GM21528 (cell line): Measurements from ENCODE around the gene JAG1.

Experiments
- ATAC-seq: cut with Tn5 transposase; IDR thresholded peaks from one replicate; pipeline ENCODE4 v1.9.1; 2021; ENCODE audit warnings: mild to moderate bottlenecking, moderate library complexity; ENCODE audit not compliant: unreplicated experiment, low FRiP score

Gene JAG1

DNA sequence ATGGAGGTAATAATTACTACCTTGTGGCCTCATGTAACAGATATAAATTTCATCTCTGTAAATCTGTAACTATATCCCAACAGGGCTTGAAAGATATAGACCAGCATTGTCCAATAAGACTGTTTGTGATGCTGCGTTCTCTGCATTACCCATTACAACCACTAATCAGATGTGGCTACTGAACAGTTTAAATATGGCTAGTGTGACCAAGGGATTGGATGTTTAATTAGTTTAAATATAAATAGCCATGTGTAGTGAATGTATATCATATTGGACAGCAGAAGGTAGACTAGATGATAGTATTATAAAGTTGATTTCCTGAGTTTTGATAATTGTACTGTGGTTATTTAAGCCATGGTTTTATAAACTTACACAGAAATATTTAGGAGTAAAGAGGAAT, 27.8 kb upstream of the JAG1 start:
- no peak for ATAC-seq

DNA sequence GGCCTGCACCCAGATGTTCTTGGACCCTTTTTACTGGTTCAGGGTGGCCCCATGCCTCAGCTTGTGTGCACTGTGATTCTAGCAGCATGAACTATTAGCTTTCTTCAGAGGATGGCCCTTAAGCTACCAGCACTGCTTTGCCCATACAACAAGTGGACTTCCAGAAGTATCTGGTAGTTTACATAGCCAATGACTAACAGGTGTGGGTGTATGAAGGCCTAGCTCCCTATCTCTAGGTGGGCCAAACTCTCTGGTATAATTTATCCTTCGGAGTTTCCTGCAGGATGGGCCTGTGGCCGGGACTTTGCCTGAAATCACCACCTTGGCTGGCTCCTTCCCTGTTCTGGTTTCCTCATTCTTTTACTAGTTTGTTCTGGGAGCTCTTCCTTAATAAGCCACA, 26.1 kb upstream of the JAG1 start:
- no peak for ATAC-seq

DNA sequence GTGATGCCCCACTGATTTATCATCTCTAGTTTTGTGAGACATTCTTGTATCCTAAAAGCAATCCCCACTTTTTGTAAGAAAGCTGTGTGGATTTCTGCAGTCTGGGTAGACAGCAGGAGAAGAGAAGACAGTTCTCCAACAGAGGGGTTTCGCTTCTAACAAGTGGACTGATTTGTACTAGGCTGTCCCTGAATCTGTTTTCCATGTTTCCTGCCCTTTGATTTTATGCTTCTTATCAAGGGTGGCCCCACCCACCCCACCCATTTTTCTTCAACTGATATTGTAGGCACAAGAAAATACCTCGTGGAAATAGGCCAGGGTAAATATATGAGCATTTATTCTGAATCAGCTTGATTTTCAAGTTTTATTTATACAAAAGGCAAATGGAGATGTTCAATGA, 25.7 kb upstream of the JAG1 start:
- no peak for ATAC-seq

DNA sequence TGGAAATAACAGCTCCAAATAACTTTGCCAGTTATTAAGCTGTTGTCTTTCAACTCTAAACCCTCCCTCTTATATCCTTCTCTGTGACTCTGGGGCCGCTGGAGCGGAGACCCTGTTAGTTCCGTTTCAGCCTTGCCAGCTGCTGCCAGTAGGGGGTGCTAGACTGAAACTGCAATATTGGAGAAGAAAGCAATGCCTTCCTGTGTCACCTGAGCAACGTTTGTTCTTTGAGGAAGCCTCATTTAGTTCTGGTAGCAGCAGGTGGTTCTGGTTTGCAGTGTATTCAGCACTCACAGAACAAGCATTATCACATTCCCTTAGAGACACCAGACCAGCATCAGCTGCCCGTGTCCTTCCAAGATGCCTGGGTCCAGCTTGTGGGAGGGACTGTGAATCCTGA, 22.9 kb upstream of the JAG1 start:
- ATAC-seq: no peak

DNA sequence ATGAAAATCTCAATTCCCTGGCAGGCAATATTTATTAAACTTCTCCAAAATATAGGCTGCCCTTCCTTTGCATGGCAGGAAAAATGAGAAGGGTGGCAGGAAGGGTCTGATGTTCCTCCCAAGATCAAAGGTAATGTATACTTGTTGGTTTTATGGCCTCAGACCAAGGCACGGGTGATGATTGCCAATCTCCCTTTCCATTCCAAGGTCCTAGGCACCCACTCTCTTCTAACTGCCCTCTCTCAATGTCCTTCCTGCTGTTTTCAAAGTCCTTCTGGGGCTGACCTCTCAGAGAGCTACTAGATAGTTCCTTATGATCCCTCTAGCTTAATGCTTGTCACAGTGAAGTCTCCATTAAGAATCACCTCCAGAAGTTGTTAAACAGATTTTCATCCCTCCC, 15.6 kb upstream of the JAG1 start:
- no peak for ATAC-seq

DNA sequence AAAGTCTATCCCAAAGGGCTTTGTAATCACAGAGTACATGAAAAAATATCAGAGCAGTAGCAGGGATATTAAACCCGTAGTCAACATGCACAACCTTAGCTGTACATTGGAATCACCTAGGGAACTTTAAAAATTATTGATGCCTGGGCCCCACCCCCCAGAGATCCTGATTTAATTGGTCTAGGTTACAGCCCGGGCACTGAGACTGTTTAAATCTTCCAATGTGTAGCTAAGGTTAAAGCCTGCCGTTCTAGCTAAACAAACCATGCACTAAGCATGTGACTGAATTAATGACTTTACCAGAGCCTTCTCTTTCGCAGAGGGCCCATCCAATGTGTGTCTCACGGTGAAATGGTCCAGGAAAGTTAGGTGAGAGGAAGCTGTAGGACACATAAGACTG, 14.1 kb upstream of the JAG1 start:
- ATAC-seq: no peak

DNA sequence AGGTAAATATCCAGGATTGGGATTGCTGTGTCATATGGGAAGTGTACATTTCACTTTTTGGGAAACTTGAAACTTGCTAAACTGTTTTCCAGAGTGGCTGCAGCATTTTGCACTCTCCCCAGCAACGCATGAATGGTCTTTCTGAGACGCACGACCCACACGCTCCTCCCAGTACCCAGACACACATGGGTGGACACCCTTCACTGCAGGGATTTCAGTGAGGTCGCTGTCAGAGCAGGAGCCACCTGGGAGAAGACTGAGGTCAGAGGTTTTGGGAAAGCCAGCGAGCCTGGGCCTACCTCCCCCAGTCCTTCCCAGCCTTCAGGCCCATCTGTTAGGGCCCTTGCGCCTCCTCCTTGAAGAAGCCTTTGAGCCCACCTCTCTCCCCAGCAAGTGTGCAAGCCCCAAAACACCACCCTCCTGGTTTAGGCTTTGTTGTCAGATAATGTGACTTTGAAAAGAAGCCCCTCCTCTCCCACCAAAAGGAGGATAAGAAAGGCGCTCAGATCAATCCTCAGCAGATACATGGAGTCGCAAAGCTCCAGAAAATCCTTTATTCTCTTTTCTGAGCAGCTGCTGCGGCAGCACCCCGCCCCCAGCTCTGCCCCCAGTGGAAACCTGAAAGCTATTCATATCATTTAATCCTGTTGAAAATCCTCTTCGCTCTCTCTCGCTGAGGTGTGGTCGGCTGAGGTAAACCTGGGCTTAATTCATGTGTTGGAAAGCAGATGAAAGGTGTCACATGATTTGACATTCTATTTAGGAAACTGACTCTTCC, 12.7 kb upstream of the JAG1 start:
- ATAC-seq: no peak

DNA sequence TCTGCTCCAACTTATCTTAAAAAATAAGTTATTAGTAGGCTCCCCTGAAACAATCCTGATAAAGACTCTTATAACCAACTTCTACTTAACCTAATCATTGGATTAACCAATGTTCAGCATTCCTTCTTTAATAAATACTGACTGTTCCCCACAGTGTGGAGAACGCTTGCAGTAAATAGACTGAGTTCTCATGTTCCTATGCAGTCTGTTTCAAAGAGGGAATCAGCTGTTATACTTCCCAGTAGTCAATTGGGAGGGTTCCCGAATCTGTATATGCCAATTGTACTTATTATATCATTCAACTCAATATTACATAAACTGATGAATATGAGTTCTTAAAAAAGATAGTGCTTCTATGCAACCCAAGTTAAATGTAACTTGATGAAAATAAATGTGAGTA, 9.7 kb upstream of the JAG1 start:
- ATAC-seq: no peak

DNA sequence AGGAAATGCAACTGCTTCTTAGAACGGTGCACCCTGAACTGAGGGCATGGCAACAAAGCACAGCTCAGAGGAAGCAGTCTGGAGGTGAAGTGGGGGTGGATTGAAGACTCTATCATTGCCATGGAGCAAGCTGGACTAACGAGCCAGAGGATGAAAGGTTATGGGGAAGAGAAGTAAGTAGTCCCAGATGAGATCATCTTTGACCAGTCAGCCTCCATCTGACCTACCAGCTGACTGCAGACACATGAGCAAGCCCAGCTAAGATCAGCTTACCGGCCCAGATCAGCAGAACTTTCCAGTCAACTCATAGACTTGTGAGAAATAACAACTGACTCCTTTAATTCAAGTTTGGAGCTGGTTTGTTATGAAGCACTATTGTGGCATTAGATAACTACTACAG, 9.1 kb upstream of the JAG1 start:
- no peak for ATAC-seq

DNA sequence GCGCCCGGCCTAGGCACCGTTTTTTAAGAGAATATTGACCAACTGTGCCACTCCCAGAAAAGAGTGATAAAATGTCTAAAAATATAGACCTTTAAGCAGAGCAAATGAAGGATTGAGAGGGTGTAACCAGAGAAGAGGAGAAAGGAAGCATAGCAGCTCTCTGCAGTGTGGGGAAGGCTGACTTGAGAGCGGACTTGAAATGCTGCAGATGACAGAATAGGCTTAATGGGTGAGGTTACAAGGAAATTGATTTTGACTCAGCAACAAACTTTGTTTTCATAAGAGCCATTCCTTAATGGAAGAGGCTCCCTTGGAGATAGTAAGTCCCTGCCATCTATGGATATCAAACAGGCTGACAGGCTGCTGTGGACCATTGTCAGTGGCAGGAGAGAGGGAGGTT, 7.7 kb upstream of the JAG1 start:
- no peak for ATAC-seq

DNA sequence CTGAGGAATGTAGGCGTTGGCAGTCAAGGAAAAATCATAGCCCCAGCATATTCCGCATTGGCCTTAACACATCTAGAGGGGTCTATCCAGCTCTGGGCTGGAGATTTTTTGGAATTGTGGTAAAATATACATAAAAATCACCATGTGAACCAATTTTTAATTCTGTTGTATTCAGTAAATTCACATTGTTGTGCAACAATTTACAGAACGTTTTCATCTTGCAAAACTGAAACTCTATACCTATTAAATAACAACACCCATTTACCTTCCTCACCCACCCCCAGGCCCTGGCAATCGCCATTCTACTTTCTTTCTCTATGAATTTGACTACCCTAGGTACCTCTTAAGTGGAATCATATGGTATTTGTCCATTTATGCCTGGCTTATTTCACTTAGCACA, 6.8 kb upstream of the JAG1 start:
- ATAC-seq: no peak

DNA sequence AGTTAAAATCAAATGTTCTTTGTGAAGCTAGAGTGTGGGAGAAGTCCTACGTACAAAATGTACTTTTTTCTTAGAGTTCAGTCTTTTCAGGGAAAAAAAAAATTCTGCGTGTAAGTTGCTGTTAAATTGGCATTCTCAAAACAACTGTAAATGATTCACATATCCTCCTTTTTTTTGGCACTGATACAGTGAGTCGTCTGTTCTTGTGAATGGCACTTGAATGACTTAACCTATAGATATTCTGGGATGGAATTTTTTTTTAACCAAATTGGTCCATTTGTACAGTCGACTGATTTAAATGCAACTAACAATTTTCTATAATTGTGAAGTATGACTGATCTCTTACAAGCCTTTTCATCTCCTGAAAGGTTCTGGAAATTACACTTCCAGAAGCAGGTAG, 5.5 kb upstream of the JAG1 start:
- ATAC-seq: no peak

DNA sequence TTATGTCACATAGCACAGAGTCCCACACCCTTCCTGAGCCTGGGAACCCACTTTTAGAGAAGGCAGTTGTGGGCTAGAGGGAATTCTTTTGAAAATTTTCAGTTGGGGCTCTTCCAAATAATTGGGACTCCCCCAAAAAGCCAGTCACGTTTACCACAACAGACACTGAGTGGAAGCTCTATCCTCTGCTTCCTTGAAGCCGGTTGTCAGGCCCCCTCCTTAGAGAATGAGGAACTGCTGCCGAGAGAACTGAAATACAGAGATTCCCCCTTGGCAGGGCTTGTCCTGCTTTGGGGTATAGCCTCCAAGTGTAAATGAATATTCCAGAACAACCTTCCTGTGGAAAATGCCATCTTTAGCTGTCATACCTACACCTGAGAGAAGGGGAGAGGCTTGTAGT, 2.7 kb upstream of the JAG1 start:
- no peak for ATAC-seq

DNA sequence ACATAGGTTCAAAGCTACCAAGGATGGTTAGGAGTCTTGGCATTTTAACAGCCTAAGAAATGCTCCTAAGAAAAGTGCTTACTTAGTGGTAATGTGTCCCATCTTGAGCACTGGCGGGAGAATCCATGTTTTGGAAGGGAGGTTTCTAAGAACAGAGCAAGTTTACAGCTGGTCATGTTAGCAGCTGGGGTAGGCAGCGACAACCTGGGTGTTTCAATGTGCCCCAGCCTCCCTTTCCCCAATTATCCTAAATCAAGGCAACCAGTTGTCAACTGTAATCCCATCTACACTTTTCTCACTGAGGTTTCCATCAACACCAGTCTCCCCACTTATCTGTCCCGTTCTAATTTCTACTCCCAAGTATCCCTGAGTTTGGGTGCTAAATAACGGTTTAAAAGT, 1.6 kb upstream of the JAG1 start:
- ATAC-seq: no peak

DNA sequence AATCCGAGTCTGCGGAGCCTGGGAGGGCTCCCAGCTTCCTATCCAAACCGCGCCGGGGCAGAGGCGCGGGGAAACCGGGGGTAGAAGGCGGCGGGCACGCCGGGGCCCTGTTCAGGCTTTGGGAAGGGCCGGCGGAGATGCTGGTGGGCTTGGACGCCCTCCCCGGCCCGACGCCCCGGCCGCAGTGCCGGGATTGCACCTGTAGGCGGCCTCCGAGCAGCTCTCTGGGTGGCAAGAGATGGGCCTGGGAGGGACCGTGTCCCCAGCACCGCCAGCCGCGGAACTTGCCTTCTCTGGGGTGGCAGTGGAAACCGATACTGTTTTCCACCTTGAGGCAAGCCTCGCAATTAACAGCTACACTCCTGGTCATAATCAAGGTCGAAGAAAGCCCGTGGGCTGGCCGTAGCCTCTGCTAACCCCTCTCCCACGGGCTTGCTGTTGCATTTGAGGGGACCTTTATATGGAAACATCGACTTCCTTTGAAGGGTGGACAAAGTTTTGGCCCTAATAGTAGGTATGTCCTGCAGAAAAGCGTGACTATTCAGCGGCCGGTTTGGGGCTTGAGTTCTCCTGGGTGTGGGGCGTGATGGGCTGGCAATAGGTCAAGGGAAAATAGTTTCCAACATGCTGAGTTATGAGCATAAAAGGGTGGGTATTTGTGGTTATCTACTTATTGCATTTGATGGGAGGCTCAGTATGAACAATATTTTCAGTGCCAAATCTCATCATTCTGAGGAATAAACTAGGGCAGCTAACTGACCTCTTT, 1.1 kb upstream of the JAG1 start:
- ATAC-seq: peak; percentile 41

DNA sequence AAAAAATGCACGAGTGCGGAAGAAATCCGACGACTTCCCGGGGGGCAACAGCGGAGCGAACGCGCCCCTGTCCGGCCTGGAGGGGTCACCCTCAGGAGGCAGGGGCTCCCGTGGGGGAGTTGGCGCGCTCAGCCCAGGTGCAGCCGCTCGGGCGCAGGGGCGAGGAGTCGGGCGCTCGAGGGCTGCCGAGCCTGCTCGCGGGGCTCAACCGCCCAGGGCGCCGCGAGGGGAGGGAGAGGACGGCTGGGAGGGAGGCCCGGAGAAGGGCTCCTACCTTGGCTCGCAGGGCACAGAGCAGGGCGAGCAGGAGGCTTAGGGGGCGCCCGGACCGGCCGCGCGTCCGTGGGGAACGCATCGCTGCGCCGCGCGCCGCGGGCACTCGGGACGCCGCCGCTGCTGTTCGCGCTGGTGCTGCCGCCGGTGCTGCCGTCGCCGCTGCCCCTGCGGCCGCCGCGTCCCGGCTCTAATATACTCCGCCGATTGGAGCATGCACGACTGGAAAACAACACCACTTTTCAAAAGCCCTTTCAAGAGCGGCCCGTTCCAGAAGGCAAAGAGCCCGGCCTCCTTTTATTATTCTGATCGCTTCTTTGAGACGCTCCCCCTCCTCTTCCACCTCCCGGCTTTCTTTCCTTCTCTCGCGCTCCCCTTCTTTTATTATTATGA, 490 bp downstream of the JAG1 start:
- ATAC-seq: no peak

DNA sequence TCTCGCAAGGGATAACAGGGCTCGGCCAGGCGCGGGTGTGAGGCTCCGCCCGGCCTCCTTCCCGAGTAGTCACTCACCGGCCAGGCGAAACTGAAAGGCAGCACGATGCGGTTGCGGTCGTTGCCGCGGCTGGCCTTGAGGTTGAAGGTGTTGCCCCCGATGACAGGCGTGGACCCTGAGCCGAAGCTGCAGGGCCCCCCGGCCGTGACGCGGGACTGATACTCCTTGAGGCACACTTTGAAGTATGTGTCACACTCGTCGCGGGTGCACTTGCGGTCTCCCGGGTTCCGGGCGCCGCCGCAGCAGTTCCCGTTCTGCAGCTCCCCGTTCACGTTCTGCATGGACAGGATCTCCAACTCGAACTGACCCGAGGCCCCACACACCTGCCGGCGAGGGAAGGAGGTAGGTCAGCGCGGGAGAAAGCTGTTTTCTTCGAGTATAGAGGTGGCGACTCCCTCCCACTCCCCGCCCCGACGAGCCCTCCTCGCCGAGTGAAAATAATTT, 1.1 kb downstream of the JAG1 start:
- ATAC-seq: no peak

DNA sequence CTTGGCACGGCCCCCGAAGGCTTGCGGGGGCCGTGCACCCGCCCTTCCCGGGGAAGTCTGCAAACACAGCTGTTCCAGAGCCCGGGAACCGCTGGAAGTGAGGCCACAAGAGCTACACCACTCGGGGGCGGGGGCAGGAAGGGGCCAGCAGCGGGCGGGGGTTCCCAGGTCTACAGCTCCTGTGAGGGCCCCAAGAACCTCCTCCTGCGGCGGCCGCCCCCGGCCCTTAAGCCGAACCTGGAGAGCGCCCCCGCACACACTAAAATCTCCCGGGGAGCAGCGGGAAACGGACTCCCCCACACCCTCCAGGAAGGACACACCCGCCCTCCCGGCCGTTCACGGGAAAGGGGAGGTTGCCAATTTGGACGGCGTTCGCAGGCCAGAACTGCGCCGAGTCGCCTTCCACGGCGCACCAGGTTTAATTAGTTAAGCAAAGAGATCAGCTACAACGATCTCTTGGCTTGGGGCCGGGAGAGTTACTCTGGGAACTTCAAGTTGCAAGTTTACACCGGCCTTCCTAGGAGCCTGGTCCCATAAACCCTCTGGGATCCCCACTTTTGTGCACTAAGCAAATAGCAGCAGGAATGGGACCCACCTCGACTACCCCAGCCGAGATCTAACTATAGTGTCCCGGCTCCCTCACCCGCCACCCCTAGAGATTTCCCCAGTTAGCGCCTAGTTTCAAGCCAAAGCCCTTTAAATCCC, 1.7 kb downstream of the JAG1 start:
- ATAC-seq: no peak

DNA sequence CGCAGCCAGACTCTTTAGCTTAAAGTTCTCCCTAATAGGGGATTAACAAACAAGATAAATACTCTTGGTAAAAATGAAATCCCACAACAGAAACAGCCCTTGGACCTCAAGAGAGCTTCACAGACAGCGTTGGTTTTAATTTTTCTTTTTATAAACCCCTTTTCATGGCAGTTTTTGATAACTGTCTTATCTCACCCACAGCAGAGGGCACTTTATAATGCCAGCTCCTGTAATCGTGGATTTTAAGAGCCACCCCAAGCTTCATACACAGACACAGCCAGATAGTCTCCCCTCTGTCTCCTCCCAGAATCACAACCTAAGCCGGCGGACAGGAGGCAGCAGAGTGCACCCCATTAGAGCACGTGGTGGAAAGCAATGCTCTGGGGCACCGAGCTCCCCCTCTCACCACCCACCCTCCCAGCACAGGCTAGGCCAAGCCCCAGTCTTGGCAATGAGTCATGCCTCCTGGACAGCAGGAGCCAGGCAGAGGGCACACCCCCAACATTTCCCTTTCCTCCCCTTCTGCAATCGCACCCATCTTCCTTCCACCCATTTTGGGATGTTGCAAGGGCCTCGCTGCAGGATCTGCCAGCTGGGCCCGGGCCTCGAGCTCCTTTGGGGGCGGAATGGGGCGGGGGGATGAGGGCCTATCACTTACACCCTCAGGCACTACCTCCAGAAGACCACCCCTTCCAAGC, 2.4 kb downstream of the JAG1 start:
- ATAC-seq: peak; percentile 27

DNA sequence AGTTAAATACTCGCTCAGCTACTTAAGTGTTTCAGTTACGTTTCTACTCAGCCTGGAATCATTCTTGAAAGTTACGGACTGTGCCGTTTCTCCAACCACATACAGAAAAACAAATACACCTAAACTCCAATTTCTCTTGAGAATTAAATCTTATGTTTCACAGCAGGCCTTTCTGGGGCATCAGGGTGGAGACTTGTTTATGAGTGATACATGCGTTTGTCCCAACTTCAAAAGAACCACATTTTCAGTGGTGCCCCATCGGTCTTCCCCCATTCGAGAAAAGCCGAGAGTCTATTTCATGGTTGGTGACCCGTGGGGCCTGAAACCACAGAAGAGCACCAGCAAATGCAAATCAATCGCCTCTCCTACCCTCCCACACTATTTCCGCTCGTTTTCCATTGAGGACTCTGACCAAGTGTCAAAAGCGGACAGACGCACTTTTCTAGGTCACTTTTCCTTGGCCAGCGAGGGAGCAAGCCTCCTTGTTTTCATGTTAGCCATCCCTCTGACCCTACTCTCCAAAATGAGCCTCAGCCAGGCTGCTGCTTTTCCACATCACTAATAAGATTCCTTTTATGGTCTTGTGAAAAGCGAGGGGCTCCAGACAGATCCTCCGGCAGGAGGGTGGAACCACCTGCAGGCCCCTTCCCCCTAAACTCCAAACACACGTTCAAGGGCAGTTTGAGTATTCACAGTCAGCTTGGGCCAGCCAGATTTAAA, 3.1 kb downstream of the JAG1 start:
- ATAC-seq: peak; percentile 32
